ENCODE measurements around the gene PTPRU.

- TF ChIP-seq CTCF (IDR thresholded peaks at IDR 0.05) (no peak), POLR2A (IDR thresholded peaks at IDR 0.05) (no peak)
Observed at GRCh38 chr1:29298246-29298645, 61.9 kb downstream of the PTPRU start.

Data from esophagus squamous epithelium (tissue), 4 donors.